ENCODE results near the gene TRIM66. TPM values are rescaled to one million over a fixed set of nuclear protein-coding genes. Genes with fewer than 3 reads are reported as not detected.

TRIM66 gene
- total RNA-seq, 1 donor from 2014 or later: 2.4 TPM

DNA sequence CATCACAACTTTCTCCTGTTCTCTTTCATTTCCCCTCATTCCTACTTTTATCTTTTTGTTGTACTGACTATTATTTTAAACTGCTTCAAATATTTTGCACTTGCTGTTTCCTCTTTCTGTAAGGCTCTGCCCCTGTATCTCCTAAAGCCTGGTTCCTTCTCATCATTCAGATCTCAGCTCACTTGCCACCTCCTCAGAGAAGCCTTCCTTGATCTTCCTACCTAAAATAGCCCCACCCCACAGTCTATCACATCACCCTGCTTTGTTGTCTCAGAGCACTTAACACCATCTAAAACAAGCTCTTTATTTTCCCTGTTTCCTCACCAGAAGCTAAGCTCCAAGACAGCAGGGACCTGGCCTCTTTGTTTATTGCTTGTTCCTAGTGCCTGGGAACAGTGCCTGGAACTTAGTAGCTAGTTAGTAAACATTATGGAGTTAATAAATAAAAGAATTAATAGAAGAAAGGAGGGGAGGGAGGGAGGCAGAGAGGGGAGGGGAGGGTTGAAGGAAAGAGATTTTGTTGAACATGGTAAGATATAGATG is 85.9 kb downstream of the TRIM66 start:
- ATAC-seq (ENCODE audit: poor library complexity) (no peak), DNase-seq (no peak)
- intact Hi-C loops (cut with DNase I): no loop called here

DNA sequence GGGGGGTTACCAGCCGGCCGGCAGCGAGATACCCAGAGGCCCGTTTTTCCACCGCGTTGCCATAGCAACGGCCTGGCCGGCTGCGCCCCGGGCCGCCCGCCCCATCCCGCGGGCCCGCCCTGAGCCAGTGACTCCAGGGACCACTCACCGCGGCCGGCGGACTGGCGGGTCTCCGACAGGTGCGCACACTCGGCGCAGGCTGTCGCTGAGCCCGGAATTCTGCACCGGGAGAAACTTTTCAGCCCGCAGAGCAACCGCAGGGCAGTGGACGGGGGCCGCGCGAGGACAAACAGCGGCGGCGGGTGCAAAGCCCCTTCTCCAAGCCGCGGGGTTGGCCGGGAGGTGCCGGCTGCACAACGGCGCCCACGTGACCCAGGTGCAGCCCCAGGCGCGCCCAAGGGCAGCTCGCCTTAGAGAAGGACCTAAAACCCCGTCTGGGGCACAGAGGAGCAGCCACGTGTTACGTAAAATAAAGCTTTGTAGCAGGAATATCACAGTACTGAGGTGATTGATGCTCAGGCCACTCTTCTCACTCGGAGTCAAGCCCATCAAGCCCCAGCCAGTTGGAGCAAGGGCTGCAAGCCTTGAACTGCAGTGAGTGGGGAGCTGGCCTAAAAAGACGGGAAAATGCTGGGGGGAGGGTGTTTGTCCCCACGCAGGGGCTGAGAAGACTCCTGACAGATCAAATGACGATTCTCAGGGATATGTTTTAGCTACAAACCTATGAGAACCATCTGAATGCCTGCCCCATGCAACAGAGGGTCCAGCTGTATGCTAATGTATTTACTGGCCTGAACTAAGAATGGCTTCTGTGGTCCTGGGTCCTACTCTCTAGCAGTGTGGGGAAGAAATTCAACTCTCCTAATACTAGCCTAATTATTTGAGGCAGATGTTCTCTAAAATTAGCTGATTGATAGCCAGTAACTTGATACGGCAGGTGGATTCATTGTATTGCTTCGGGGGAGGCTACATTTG is 88.2 kb downstream of the TRIM66 start, which contains the start of gene STK33:
Gene STK33, minus strand, starts transcription at position 294 of the 975 bp plus-strand sequence. CDS start 119,323 bp downstream, outside the sequence.
- DNase-seq: peak; percentile 69
- intact Hi-C loops (cut with DNase I): no loop called here
- ATAC-seq (ENCODE audit: poor library complexity): peak; percentile 95

DNA sequence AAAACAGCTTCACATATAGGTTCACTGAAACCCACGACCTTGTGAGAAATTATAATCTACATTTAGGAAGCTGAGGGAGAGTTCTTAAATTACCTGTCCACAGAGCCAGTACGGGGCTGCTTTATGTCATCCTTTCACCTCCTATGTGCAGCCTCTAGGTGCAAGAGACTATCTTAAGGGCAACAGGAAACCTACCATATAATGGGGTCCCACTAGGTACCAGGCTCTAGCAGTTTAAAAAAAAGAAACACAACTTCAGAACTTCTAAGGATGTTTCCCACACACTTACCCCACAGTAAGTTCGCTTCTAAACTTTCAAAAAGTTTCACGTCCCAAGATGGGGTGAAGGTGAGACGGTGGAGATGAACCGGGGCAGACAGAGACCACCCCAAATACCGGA is 89.0 kb downstream of the TRIM66 start:
- intact Hi-C loops (cut with DNase I): no loop called here
- DNase-seq (no peak), ATAC-seq (ENCODE audit: poor library complexity) (peak; percentile 35)

DNA sequence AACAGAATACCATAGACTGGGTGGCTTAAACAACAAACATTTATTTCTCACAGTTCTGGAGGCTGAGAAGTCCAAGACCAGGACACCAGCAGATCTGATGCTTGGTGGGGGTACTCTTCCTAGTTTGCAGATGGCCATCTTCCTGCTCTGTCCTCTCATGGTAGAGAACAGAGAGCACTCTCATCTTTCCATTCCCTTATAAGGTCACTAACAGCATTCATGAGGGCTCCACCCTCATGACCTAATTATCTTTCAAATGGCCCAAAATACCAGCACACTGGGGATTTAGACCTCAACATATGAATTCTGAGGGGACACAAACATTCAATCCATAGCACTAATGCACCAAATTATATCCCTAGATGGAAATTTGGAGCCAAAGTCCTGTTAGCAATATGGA is 94.5 kb downstream of the TRIM66 start:
- ATAC-seq (ENCODE audit: poor library complexity) (no peak), DNase-seq (no peak)
- intact Hi-C loops (cut with DNase I): no loop called here

DNA sequence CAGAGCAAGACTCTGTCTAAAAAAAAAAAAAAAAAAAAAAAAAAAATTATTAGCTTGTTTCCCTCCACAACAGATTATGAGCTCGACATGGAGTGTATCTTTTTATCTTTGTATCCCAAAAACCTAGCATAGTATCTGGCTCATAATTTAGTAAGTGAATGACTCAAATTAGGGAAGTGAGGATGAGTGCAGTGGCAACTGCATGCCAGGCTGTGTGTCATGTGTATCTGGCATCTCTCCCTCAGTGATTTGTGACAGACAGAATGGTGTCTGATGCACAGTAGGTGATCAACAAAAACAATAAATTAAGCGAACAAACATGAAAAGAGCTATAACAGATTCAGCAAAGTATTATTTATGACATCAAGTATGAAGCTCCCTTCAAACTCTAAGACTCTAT is 95.7 kb downstream of the TRIM66 start:
- ATAC-seq (ENCODE audit: poor library complexity): no peak
- DNase-seq: no peak
- intact Hi-C loops (cut with DNase I): no loop called here

DNA sequence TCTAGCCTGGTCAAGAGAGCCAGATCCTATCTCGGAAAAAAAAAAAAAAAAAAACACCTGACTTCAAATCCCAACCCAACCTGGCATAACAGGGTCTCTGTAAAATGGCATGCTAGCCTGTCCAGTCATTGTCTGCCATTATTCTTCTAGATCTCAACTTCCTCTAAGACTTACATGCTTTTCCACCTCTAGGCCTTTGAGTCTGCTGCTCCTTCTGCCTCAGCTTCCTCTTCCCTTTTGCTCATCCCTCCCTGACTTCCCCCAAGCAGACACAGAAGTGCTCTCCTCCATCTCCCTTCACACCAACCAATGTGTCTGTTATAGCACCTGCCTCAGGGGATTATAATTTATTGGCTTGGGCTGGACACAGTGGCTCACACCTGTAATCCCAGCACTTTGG is 96.3 kb downstream of the TRIM66 start:
- ATAC-seq (ENCODE audit: poor library complexity): no peak
- DNase-seq: no peak
- intact Hi-C loops (cut with DNase I): no loop called here

DNA sequence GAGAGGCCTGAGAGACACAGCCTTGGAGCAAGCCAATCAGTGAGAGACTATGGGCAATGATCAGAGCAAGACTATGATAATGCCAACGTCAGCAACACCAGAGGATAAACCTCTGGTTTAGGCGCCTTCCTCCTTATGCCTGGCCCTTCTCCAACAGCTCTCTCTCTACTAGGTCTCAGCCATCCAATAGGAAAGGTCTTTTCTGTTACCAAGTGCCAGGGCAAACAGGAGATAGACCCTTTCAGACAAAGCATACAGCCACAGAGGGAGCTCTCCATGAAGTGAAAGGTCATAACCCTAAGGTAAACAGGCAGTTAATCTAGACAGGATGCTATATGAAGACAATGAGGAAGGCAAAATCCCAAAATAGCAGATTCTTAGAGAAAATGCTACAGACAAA is 98.0 kb downstream of the TRIM66 start:
- no peak for DNase-seq
- ATAC-seq (ENCODE audit: poor library complexity): no peak
- intact Hi-C loops (cut with DNase I): no loop called here

DNA sequence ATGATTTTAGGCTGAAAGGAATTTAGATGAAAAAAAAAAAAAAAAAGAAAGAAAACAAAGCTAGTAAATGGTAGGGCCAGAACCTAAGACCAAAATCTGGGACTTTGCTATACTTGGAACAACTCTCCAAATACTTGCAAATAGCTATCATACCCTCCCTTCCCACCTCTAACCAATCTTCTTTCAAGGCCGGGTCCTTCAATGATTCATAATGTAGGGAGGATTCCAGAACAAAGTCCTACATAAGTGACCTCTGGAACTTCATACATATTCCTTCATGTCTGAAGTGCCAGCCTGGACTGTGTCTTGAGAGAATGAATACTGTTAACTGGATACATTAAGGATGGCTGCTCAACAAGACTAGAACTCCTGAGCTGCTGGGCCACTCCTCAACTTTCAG is 98.4 kb downstream of the TRIM66 start:
- DNase-seq (no peak), ATAC-seq (ENCODE audit: poor library complexity) (no peak)
- intact Hi-C loops (cut with DNase I): no loop called here

DNA sequence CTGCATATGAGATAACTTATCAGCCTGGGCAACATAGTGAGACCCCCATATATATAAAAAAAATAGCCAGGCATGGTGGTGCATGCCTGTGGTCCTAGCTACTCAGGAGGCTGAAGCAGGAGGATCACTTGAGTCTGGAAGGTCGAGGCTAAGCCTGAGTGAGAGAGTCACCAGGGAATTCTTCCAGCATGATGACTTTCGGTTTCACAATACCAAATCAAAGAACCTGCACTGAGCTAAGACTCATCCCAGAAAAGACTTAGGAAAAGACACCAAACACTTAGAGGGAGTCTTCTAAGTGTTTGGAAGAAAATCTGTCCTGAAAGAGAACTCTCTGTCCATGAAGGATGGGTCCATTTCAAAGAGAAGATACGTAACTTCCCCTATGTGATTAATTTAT is 101.2 kb downstream of the TRIM66 start:
- DNase-seq (no peak), ATAC-seq (ENCODE audit: poor library complexity) (no peak)
- intact Hi-C loops (cut with DNase I): no loop called here

DNA sequence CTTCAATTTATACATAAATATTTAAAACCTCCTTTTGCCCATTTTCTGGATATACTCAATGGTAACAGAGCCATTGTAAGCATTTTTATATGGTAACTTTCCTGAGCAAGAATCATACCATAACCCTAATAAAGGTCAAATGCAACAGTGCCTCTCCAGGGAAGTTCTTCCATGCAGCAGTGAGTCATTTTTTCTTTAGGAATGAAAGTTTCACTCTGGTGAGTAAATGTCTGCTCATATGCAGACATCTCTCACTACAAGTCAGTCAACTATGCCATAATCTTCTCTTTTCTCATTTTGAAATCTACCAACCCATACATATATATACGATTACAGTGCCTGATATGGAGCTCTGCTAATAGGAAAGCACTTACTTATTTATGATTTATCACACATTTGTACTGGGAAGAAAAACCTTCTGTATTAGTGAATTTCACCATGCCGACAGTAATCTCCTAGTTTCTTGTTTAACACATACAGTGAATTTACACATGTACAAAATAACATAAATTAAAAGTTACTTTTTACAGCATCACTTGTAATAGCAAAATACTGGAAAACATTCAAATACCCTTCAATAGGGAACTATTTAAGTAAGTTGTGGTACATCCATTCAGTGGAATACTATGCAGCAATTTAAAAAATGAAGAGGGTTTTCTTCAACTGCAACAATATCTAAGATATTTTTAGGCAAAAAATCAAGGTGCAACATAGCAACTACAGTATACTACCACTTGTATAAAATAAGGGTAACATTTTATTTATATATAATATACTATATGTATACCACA is 104.5 kb downstream of the TRIM66 start:
- DNase-seq (no peak), ATAC-seq (ENCODE audit: poor library complexity) (no peak)
- intact Hi-C loops (cut with DNase I): no loop called here

DNA sequence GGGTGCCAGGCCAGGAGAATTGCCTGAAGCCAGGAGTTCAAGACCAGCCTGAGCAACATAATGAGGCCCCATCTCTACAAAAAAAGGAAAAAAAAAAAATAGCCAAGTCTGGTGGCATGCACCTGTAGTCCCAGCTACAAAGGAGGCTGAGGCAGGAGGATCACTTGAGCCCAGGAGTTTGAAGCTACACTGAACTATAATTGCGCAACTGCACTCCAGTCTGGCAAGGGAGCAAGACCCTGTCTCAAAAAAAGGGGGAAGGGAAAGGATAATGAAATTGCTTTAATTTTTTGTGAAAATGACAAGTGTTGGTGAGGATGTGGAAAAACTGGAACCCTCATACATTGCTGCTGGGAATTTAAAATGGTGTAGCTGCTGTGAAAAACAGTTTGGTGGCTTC is 107.7 kb downstream of the TRIM66 start:
- ATAC-seq (ENCODE audit: poor library complexity) (no peak), DNase-seq (no peak)
- intact Hi-C loops (cut with DNase I): no loop called here

DNA sequence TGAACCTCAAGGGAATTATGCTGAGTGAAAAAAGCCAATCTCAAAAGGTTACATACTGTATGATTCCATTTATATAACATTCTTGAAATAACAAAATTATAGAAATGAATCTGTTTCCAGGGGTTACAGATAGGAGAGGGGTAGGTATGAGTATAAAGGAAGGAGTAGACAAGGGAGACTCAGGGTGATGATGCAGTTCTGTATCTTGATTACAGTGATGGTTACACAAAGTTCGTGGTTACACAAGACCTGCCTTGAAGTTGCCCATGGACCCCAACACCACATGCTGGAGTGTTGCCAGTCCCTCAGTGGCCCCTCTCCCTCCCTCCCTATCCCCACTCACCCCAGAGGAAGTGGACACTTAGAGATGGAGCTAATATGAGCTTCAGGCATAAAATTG is 108.7 kb downstream of the TRIM66 start:
- intact Hi-C loops (cut with DNase I): no loop called here
- ATAC-seq (ENCODE audit: poor library complexity) (no peak), DNase-seq (no peak)

DNA sequence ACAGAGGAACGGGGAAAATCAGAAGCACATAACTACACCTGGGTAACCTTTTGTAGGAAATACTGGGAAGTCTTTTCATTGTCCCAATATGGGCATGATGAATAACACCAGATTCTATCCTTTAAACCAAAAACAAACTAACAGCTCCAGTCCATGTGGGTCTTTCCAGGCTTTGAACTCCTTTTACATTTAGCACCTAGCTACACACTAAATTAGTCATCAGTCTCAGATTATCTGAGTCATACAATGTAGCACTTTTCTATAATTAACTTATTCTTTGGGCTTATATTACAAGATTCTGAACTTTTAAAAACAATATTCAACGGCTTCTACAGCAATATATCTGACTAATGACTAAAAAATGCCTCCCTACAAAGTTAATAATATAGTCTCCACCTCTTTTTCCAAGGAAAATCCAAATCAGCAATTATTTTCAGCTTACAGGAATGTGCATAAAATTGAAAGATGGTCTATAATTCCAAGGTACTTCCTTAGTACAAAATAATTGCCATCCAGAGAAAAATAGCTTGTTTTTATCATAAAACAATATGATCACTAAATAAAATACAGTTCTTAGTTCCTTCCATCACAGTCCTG is 114.8 kb downstream of the TRIM66 start:
- DNase-seq (no peak), ATAC-seq (ENCODE audit: poor library complexity) (no peak)
- intact Hi-C loops (cut with DNase I): loop anchor here (5.0 kb wide), 2 partner anchors 230 to 345 kb away; no protein-coding TSS in a partner anchor

DNA sequence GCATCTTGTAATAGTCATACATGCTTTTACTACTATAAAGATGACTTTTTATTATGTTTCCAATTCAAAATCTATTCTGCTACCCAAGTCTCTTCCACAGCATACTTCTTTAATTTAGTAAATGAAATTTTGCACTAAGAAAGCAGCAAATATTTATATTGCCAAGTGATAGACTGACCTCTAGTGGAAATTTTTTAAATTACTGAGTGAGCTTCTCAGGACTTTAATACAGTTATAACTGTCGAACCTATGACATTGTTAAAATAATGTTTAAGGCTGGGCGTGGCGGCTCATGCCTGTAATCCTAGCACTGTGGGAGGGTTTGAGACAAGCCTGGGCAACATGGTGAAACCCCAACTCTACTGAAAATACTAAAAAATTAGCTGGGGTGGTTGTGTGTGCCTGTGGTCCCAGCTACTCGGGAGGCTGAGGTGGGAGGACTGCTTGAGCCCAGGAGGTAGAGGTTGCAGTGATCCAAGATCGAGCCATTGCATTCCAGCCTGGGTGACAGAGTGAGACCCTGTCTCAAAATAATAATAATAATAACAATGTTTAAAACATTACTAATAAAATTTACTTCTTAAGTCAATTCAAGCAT is 115.8 kb downstream of the TRIM66 start:
- ATAC-seq (ENCODE audit: poor library complexity) (peak; percentile 39), DNase-seq (no peak)
- intact Hi-C loops (cut with DNase I): loop anchor here (5.0 kb wide), 2 partner anchors 229 to 344 kb away; no protein-coding TSS in a partner anchor

DNA sequence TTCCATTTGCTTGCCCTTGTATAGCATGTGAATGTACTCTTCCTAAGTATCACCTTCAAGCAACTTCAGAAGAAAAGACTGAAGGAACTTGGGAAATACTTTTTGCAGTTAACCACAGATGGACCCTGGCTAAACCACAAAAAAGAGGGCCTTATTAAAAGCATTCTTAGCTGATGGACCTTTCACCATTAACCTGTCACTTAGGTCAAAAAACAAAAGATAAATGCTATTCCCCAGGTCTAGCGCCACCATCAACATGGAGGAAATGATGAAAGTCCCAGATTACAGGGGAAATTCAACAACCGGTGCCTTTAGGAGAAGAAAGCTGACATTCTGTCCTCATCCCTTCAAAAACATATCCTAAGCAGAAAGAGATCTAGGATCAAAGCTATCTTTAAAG is 117.9 kb downstream of the TRIM66 start:
- DNase-seq (no peak), ATAC-seq (ENCODE audit: poor library complexity) (no peak)
- intact Hi-C loops (cut with DNase I): no loop called here

All from Right ventricle myocardium superior (tissue), 1 donor.